GM12878 (cell line): ENCODE measurements around the gene ADH1C. TPM values are rescaled to one million over a fixed set of nuclear protein-coding genes. Genes with fewer than 3 reads are reported as not detected.
"Not testable (repeated sequence)": the region's sequence is repeated elsewhere in the genome, so short reads cannot be mapped to it uniquely, and the experiment has no call there.

Experiments
- ATAC-seq: fragments of 200-7000 bp; cut with Tn5 transposase; 3 replicates; pipeline ENCODE4 v1.9.1; 2020; ENCODE audit warnings: mild to moderate bottlenecking, moderate library complexity
- BruUV-seq: library from RNA; stranded (reverse); fragments of 400-500 nt; replicated peaks from 2 replicates; lab custom pipeline; 2021; lab: Mats Ljungman, UMichigan
- CTCF ChIA-PET: fragments of 300-600 bp; sonication (Branson Sonifier 250); formaldehyde crosslinking; extraction: SDS; loops from one replicate; lab custom pipeline; 2021; ENCODE audit warnings: inconsistent platforms; lab: Yijun Ruan, JAX
- POLR2A ChIA-PET: fragments of 350-600 bp; formaldehyde crosslinking; extraction: SDS; loops from one replicate; lab custom pipeline; 2021; ENCODE audit warnings: inconsistent platforms; lab: Charles Lee
- RAD21 ChIA-PET: fragments of 300-600 bp; sonication (Branson Sonifier 250); formaldehyde crosslinking; loops from one replicate; lab custom pipeline; 2023; ENCODE audit warnings: antibody characterized with exemption; ENCODE audit not compliant: unreplicated experiment; lab: Charles Lee
- SMC1A ChIA-PET: fragments of 300-600 bp; sonication (Branson Sonifier 250); formaldehyde crosslinking; loops from one replicate; lab custom pipeline; 2023; ENCODE audit not compliant: unreplicated experiment, uncharacterized antibody; lab: Charles Lee
- DNase-seq: peaks from one replicate; pipeline ENCODE4 v3.0.0-alpha.2; 2011; ENCODE audit warnings: low read depth, low spot score
- FAIRE-seq: peaks from 3 replicates; lab custom pipeline; 2011; peaks lifted over from hg19 to GRCh38; lab: Jason Lieb, UNC
- H2AFZ ChIP-seq: 2 replicates; pipeline ENCODE4 v1.6.0; 2011; ENCODE audit warnings: low read depth, low read length, control low read depth; ENCODE audit not compliant: control insufficient read depth
- H3K27ac ChIP-seq: 2 replicates; pipeline ENCODE4 v1.5.1; 2011; ENCODE audit warnings: control low read depth; ENCODE audit not compliant: control insufficient read depth, insufficient read depth
- H3K27me3 ChIP-seq, 2 experiments: replicated peaks in 1 of 2; 2 replicates each; pipeline versions ENCODE4 v1.6.0 to v1.6.1; 2011; ENCODE audit warnings: low read length in 1 of 2; ENCODE audit not compliant: control insufficient read depth in 2 of 2, insufficient read depth in 2 of 2
- H3K36me3 ChIP-seq, 2 experiments: 2 replicates each; pipeline ENCODE4 v1.5.1; 2011; ENCODE audit warnings: low read length in 1 of 2; ENCODE audit not compliant: control insufficient read depth in 2 of 2, insufficient read depth in 2 of 2
- H3K4me1 ChIP-seq: 2 replicates; pipeline ENCODE4 v1.6.1; 2011; ENCODE audit warnings: mild to moderate bottlenecking, low read length, moderate library complexity, mixed read lengths; ENCODE audit not compliant: control insufficient read depth, insufficient read depth
- H3K4me2 ChIP-seq: 2 replicates; pipeline ENCODE4 v1.6.0; 2011; ENCODE audit warnings: control low read depth; ENCODE audit not compliant: control insufficient read depth, insufficient read depth
- H3K4me3 ChIP-seq: fragments of 200-600 bp; sonication (generic); 2 replicates; pipeline ENCODE4 v1.5.1; 2016
- H3K79me2 ChIP-seq: 2 replicates; pipeline ENCODE4 v1.6.0; 2011; ENCODE audit warnings: low read length; ENCODE audit not compliant: control insufficient read depth, insufficient read depth
- H3K9ac ChIP-seq: 2 replicates; pipeline ENCODE4 v1.8.0; 2011; ENCODE audit warnings: low read length, control low read depth, mixed read lengths; ENCODE audit not compliant: control insufficient read depth, insufficient read depth
- H3K9me3 ChIP-seq: replicated peaks from 3 replicates; pipeline ENCODE4 v1.5.1; 2011; ENCODE audit warnings: mild to moderate bottlenecking, low read length; ENCODE audit not compliant: control insufficient read depth, insufficient read depth
- H4K20me1 ChIP-seq: 2 replicates; pipeline ENCODE4 v1.6.0; 2011; ENCODE audit not compliant: control insufficient read depth, insufficient read depth
- ASH2L ChIP-seq: fragments of 300-600, 200-600 bp; sonication (generic); IDR thresholded peaks from 2 replicates; pipeline ENCODE4 v1.6.1; 2017; ENCODE audit warnings: low read depth, mild to moderate bottlenecking, borderline replicate concordance
- CBFB ChIP-seq: IDR thresholded peaks from 2 replicates; pipeline ENCODE4 v1.6.1; 2016; ENCODE audit warnings: antibody characterized with exemption, low read depth
- CHD1 ChIP-seq: IDR thresholded peaks from 2 replicates; pipeline ENCODE4 v1.6.1; 2012; ENCODE audit warnings: low read depth, low read length, improper control_type of control experiment
- HDAC6 ChIP-seq: fragments of 200-600 bp; sonication (generic); IDR thresholded peaks from one replicate; pipeline ENCODE4 v1.8.0; 2017; ENCODE audit warnings: antibody characterized with exemption; ENCODE audit not compliant: unreplicated experiment
- RAD51 ChIP-seq: fragments of 450-650 bp; IDR thresholded peaks from 2 replicates; pipeline ENCODE4 v1.6.1; 2016; ENCODE audit warnings: moderate library complexity, mild to moderate bottlenecking, inconsistent platforms
- TAF1 ChIP-seq: IDR thresholded peaks from 2 replicates; pipeline ENCODE4 v1.6.1; 2011; ENCODE audit warnings: mild to moderate bottlenecking, low read depth, low read length, borderline replicate concordance
- ZNF274 ChIP-seq: IDR thresholded peaks from one replicate; pipeline ENCODE4 v1.8.0; 2011; ENCODE audit not compliant: insufficient read length, insufficient read depth
- WGBS: methylation state at CpG from one replicate; pipeline ENCODE4 v1.1.6; 2016; ENCODE audit warnings: low lambda C conversion rate; ENCODE audit not compliant: insufficient replicate concordance, insufficient coverage; ENCODE audit errors: missing lambda C conversion rate; 5-methylcytosine and 5-hydroxymethylcytosine counted together
- in situ Hi-C: fragments of 300-500 bp; cut with MboI; formaldehyde crosslinking; loops from 9 replicates; pipeline ENCODE4 v1.14.3; 2018; ENCODE audit warnings: mixed read lengths
- intact Hi-C: fragments of 100-400 bp; cut with micrococcal nuclease; formaldehyde crosslinking; loops from one replicate; pipeline ENCODE4 v1.14.2; 2022; ENCODE audit not compliant: unreplicated experiment
- polyA plus RNA-seq, 11 experiments: library from polyadenylated mRNA; depleted of rRNA in 4 of 11; unstranded in 6 of 11; stranded (reverse) in 5 of 11; fragments of >200 nt; fragmentation: Nextera tagmentation in 4 of 11; fragmentation: Illumina TruSeq in 1 of 11; extraction: Ambion mirVana in 4 of 11; extraction: Trizol in 1 of 11; gene quantifications; 1 replicate in 1 of 11; 2 replicates in 10 of 11; pipeline versions ENCODE4 v1.2.1 to v1.2.3, GENCODE V29; 2011 to 2016; ENCODE audit warnings: inconsistent platforms in 2 of 11, missing spikeins in 2 of 11, low read depth in 1 of 11
- total RNA-seq, 4 experiments: library from RNA; depleted of rRNA in 3 of 4; stranded (reverse); fragments of >200 nt in 3 of 4; fragmentation: Illumina TruSeq in 1 of 4; extraction: Trizol in 1 of 4; gene quantifications; 2 replicates each; pipeline versions ENCODE4 v1.2.1 to v1.2.3, GENCODE V29; 2013 to 2021
- TF ChIP-seq, protein P1 (sequence below): fragments of 450-650 bp; formaldehyde crosslinking; IDR thresholded peaks from 2 replicates; pipeline ENCODE4 v1.4.0; 2022; ENCODE audit warnings: mild to moderate bottlenecking, moderate library complexity
- TF ChIP-seq, protein P2 (sequence below): fragments of 450-650 bp; IDR thresholded peaks from 2 replicates; pipeline ENCODE4 v1.6.1; 2016; ENCODE audit warnings: mild to moderate bottlenecking, moderate library complexity, borderline replicate concordance

ADH1C gene
- total and polyA plus RNA-seq, 10 of the 15 experiments (the other 5 are each of a cell fraction or from before 2014, with no cell fraction given), result 0.04 to 1.1 (median 0.10) TPM; not detected in 3

DNA sequence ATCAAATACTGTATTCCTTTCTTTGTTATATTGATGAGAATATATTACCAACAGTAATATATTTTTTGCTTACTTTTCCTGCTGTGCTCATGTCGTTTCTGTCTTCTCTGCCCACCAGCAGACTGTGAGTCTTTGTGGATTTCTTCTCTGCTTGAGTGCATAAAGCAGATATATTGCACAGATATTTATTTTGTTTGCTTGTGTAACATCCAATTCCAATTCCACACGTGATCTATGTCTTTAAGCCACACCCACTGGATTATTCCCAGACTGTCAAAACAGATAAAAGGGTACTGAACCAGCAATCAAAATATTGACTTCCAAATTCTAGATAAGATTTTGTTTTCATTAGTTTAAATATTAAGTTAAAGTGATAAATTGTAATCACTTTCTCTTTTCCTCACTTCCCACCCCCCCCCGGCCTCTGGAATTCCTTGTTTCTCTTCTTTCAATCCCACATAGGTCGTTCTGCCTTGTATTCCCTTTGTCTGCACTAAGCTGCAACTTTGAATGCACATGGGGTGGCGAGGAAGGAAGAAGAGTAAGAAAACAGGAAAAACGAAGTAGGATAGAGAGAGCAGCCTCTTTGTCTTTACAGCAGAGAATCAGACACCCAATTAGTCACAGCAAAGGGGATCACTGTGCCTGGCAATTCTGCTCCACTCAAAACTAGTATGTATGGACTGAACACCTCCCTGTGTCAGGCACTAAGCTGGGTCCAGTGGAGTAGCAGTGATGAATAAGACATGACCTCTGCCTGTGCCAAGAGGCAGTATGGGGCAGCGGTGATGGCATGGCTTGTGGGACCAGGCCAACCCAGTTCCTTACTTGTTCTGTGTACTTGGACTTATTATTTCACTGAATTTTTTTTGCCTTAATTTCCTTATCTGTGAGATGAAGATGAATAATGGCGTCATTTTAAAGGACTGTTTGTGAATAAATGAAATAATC, 31.0 kb downstream of the ADH1C start, which contains the start of gene ADH1B:
Gene ADH1B, minus strand, starts transcription at position 161 of the 951 bp plus-strand sequence. Its CDS starts 70 bp downstream, at position 91.
- Histone ChIP-seq H3K27ac (no peak within 1 kb of the TSS), H3K9ac (no peak within 1 kb of the TSS), H3K4me1 (no peaks in the 10 kb centered on the region), H3K79me2 (no peaks in the 10 kb centered on the region), H3K9me3 (no peaks in the 10 kb centered on the region), H4K20me1 (no peaks in the 10 kb centered on the region), H3K36me3 (no peaks in the 10 kb centered on the region), H3K4me3 (no peak within 1 kb of the TSS), H3K4me2 (no peak within 1 kb of the TSS), H2AFZ (no peak within 1 kb of the TSS), H3K27me3 (no peaks in the 10 kb centered on the region)
- intact Hi-C loops, result no loop called here
- ChIA-PET SMC1A (interaction anchor here (0.6 to 1.3 kb wide), 2 partner anchors 30 to 160 kb away, joined by 3 read pairs; no protein-coding TSS in a partner anchor), POLR2A (no interaction called here), RAD21 (no interaction called here), CTCF (no interaction called here)
- in situ Hi-C loops, result no loop called here
- TF ChIP-seq, protein P1, sequence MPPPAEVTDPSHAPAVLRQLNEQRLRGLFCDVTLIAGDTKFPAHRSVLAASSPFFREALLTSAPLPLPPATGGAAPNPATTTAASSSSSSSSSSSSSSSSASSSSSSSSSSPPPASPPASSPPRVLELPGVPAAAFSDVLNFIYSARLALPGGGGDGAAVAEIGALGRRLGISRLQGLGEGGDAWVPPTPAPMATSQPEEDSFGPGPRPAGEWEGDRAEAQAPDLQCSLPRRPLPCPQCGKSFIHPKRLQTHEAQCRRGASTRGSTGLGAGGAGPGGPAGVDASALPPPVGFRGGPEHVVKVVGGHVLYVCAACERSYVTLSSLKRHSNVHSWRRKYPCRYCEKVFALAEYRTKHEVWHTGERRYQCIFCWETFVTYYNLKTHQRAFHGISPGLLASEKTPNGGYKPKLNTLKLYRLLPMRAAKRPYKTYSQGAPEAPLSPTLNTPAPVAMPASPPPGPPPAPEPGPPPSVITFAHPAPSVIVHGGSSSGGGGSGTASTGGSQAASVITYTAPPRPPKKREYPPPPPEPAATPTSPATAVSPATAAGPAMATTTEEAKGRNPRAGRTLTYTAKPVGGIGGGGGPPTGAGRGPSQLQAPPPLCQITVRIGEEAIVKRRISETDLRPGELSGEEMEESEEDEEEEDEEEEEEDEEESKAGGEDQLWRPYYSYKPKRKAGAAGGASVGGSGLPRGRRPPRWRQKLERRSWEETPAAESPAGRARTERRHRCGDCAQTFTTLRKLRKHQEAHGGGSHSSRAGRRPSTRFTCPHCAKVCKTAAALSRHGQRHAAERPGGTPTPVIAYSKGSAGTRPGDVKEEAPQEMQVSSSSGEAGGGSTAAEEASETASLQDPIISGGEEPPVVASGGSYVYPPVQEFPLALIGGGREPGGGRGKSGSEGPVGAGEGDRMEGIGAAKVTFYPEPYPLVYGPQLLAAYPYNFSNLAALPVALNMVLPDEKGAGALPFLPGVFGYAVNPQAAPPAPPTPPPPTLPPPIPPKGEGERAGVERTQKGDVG (CRISPR knock-in tag), result no peak
- TF ChIP-seq CBFB (no peak), RAD51 (no peak), TAF1 (no peak), ZNF274 (no peak), CHD1 (no peak), HDAC6 (no peak), ASH2L (no peak)
- TF ChIP-seq, protein P2, sequence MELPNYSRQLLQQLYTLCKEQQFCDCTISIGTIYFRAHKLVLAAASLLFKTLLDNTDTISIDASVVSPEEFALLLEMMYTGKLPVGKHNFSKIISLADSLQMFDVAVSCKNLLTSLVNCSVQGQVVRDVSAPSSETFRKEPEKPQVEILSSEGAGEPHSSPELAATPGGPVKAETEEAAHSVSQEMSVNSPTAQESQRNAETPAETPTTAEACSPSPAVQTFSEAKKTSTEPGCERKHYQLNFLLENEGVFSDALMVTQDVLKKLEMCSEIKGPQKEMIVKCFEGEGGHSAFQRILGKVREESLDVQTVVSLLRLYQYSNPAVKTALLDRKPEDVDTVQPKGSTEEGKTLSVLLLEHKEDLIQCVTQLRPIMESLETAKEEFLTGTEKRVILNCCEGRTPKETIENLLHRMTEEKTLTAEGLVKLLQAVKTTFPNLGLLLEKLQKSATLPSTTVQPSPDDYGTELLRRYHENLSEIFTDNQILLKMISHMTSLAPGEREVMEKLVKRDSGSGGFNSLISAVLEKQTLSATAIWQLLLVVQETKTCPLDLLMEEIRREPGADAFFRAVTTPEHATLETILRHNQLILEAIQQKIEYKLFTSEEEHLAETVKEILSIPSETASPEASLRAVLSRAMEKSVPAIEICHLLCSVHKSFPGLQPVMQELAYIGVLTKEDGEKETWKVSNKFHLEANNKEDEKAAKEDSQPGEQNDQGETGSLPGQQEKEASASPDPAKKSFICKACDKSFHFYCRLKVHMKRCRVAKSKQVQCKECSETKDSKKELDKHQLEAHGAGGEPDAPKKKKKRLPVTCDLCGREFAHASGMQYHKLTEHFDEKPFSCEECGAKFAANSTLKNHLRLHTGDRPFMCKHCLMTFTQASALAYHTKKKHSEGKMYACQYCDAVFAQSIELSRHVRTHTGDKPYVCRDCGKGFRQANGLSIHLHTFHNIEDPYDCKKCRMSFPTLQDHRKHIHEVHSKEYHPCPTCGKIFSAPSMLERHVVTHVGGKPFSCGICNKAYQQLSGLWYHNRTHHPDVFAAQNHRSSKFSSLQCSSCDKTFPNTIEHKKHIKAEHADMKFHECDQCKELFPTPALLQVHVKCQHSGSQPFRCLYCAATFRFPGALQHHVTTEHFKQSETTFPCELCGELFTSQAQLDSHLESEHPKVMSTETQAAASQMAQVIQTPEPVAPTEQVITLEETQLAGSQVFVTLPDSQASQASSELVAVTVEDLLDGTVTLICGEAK, result no peak
- BruUV-seq, result no TSS peak
- FAIRE-seq (peak; percentile 18), ATAC-seq (no peak), DNase-seq (no peak)
- 3% methylated on average over 8 of the region's 8 CpGs for WGBS

DNA sequence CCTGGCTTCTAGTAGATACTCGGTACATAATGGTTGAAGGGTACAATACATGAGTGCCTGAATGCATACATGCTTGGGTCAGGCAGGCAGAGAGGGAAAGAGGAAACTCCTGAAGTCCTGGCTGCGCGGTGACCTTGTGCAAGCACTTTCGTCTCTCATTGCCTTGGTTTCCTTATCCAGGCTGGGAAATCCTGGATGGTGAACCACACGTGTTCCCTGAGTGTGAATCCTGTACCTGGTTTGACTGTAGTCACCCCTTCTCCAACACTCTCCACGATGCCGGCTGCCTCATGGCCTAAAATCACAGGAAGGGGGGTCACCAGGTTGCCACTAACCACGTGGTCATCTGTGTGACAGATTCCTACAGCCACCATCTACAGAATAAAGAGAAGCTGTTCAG, 34.7 kb downstream of the ADH1C start:
- DNase-seq, H3K9me3 ChIP-seq, FAIRE-seq, H3K9ac ChIP-seq, in situ Hi-C loops, H3K4me2 ChIP-seq, H3K4me1 ChIP-seq, RAD21 ChIA-PET, intact Hi-C loops, H4K20me1 ChIP-seq, BruUV-seq, CTCF ChIA-PET, H3K27me3 ChIP-seq, ATAC-seq, H3K79me2 ChIP-seq, H3K4me3 ChIP-seq, H3K27ac ChIP-seq, H3K36me3 ChIP-seq, H2AFZ ChIP-seq, SMC1A ChIA-PET, POLR2A ChIA-PET: not testable (repeated sequence)
- 35% methylated on average over 8 of the region's 8 CpGs for WGBS
